Left lung (tissue), 10 donors: ENCODE measurements around the gene GLIS1. TPM values are rescaled to one million over a fixed set of nuclear protein-coding genes. Genes with fewer than 3 reads are reported as not detected.

ENCODE experiments used
- ATAC-seq: fragments of 200-7000 bp; cut with Tn5 transposase; one replicate; pipeline ENCODE4 v1.9.1; 2020; ENCODE audit warnings: moderate library complexity
- DNase-seq, 4 donors: peaks; one replicate each; pipeline ENCODE4 v3.0.0-alpha.2; 2013 to 2020
- H3K27ac ChIP-seq, 2 donors: fragments of 200-600 bp; sonication (generic) in 1 of 2; one replicate each; pipeline versions ENCODE4 v1.5.0 to v1.8.0; 2020 to 2021
- H3K27me3 ChIP-seq, 2 donors: fragments of 200-600 bp; sonication (generic) in 1 of 2; one replicate each; pipeline versions ENCODE4 v1.5.0 to v1.8.0; 2020 to 2021
- H3K36me3 ChIP-seq, 2 donors: fragments of 200-600 bp; sonication (generic) in 1 of 2; one replicate each; pipeline versions ENCODE4 v1.5.0 to v1.8.0; 2020 to 2021
- H3K4me1 ChIP-seq, 2 donors: fragments of 200-600 bp; one replicate each; pipeline ENCODE4 v1.8.0; 2021
- H3K4me3 ChIP-seq, 2 donors: fragments of 200-600 bp; sonication (generic) in 1 of 2; one replicate each; pipeline versions ENCODE4 v1.5.0 to v1.8.0; 2020 to 2021; ENCODE audit warnings: mild to moderate bottlenecking in 1 of 2
- H3K9me3 ChIP-seq, 2 donors: fragments of 200-600 bp; sonication (generic) in 1 of 2; one replicate each; pipeline versions ENCODE4 v1.5.0 to v1.8.0; 2020 to 2021
- CTCF ChIP-seq, 2 donors: fragments of 200-600 bp; sonication (generic) in 1 of 2; IDR thresholded peaks; one replicate each; pipeline versions ENCODE4 v1.5.0 to v1.8.0; 2021; ENCODE audit warnings: antibody characterized with exemption in 2 of 2
- intact Hi-C, 2 donors: fragments of 100-400 bp; cut with DNase I; formaldehyde crosslinking; loops; one replicate each; pipeline versions ENCODE4 v1.11.2 to v1.14.2; 2022
- polyA plus RNA-seq, 6 donors: library from polyadenylated mRNA; unstranded; fragments of 120-200 nt; gene quantifications; one replicate each; pipeline ENCODE4 v1.2.1, GENCODE V29; 2013; ENCODE audit not compliant: insufficient read length in 6 of 6
- total RNA-seq, 2 donors: library from RNA; stranded (reverse); fragmentation: NEBNext Ultra II Directional; extraction: Animal tissue kit (Norgen Biotek cat#: 25700); gene quantifications; one replicate each; pipeline ENCODE4 v1.2.1, GENCODE V29; 2021
- donor health status: DM: no; HTN: yes; CAD: no.
- donor health status: DM: no; HTN: no; CAD: no.

Gene GLIS1
- total and polyA plus RNA-seq, 8 donors, result 0.06 to 0.16 (median 0.12) TPM; not detected in 4

- Histone ChIP-seq H3K4me1 (no peaks in the 10 kb centered on the region), H3K36me3 (no peaks in the 10 kb centered on the region), H3K27me3 (peaks cover 0 to 4% of the 10 kb centered on the region in 2 donors), H3K9me3 (no peaks in the 10 kb centered on the region), H3K27ac (no peak overlapping the region), H3K4me3 (no peak overlapping the region)
- ATAC-seq (no peak), DNase-seq (no peak)
- intact Hi-C loops, result no loop called here
- TF ChIP-seq CTCF (IDR thresholded peaks at IDR 0.05), result no peak
These were observed 203.1 kb downstream of the GLIS1 start for GRCh38 chr1:53535846-53536245.

GRCh38 chr1:53535226-53535625, 203.7 kb downstream of the GLIS1 start:
- H3K27ac ChIP-seq, result no peak overlapping the region
- no peaks in the 10 kb centered on the region for H3K36me3 ChIP-seq
- H3K9me3 ChIP-seq, result no peaks in the 10 kb centered on the region
- no peak for TF ChIP-seq CTCF (IDR thresholded peaks at IDR 0.05)
- no peak overlapping the region for H3K4me3 ChIP-seq
- peaks cover 0 to 4% of the 10 kb centered on the region in 2 donors for H3K27me3 ChIP-seq
- intact Hi-C loops, result no loop called here
- ATAC-seq, result no peak
- H3K4me1 ChIP-seq, result no peaks in the 10 kb centered on the region
- no peak for DNase-seq

- H3K4me1 ChIP-seq, result no peaks in the 10 kb centered on the region
- ATAC-seq (peak; percentile 56), DNase-seq (no peak)
- no peak overlapping the region for H3K27ac ChIP-seq
- H3K4me3 ChIP-seq, result no peak overlapping the region
- intact Hi-C loops, result no loop called here
- no peaks in the 10 kb centered on the region for H3K9me3 ChIP-seq
- no peak for TF ChIP-seq CTCF (IDR thresholded peaks at IDR 0.05)
- H3K36me3 ChIP-seq, result no peaks in the 10 kb centered on the region
- H3K27me3 ChIP-seq, result peaks cover 0 to 4% of the 10 kb centered on the region in 2 donors
These were observed 206.1 kb downstream of the GLIS1 start for GRCh38 chr1:53532912-53533311.

GRCh38 chr1:53532377-53532776, 206.6 kb downstream of the GLIS1 start:
- no peak for DNase-seq
- no peak for TF ChIP-seq CTCF (IDR thresholded peaks at IDR 0.05)
- ATAC-seq, result no peak
- H3K27me3 ChIP-seq, result peaks cover 0 to 4% of the 10 kb centered on the region in 2 donors
- no peak overlapping the region for H3K4me3 ChIP-seq
- intact Hi-C loops, result no loop called here
- no peak overlapping the region for H3K27ac ChIP-seq
- no peaks in the 10 kb centered on the region for H3K9me3 ChIP-seq
- H3K36me3 ChIP-seq, result no peaks in the 10 kb centered on the region
- H3K4me1 ChIP-seq, result no peaks in the 10 kb centered on the region

- DNase-seq (no peak), ATAC-seq (no peak)
- Histone ChIP-seq H3K27me3 (peaks cover 0 to 4% of the 10 kb centered on the region in 2 donors), H3K27ac (no peak overlapping the region), H3K9me3 (no peaks in the 10 kb centered on the region), H3K4me3 (no peak overlapping the region), H3K36me3 (no peaks in the 10 kb centered on the region), H3K4me1 (no peaks in the 10 kb centered on the region)
- intact Hi-C loops, result no loop called here
- no peak for TF ChIP-seq CTCF (IDR thresholded peaks at IDR 0.05)
These were observed 208.4 kb downstream of the GLIS1 start for GRCh38 chr1:53530550-53530949.
